ENCODE measurements around the gene PPP4R2.

PPP4R2 gene

GRCh38 chr3:72996473-72997333 lies at the start of gene PPP4R2:
Gene PPP4R2 (plus strand): TSS chr3:72996811. CDS start chr3:72997038, 227 bp downstream.
- DNase-seq: peak; percentile 61

DNA sequence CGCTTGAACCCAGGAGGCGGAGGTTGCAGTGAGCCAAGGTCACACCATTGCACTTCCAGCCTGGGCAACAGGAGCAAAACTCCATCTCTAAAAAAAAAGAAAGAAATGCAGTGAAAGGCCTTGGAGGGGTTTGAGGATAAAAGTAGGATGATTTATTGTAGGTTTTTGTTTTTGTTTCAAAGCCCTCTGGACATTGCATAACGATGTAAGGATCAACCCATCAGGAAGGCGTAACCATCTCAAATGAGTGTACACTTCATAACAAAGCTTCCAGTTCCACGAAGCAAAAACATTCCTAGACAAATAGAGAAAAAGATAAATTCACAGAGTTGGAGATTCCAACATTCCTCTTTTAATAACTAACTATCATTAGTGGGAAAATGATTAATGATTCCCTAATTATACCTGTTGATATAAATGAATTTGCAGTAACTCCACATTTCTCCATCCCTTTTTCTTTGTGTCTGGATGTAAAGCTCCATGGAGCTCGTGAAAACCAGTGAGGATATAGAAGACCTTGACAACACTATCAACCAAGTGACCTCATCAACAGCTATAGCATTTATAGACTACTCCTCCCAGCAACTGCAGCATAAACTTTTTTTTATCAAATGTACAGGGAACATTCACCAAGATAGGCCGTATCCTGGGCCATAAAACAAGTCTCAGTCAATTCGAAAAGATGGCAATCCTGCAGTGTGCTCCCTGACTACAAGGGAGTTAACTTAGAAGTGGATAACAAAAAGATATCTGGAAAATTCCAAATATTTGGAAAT lies 48.7 kb upstream of the PPP4R2 start:
- DNase-seq: no peak

DNA sequence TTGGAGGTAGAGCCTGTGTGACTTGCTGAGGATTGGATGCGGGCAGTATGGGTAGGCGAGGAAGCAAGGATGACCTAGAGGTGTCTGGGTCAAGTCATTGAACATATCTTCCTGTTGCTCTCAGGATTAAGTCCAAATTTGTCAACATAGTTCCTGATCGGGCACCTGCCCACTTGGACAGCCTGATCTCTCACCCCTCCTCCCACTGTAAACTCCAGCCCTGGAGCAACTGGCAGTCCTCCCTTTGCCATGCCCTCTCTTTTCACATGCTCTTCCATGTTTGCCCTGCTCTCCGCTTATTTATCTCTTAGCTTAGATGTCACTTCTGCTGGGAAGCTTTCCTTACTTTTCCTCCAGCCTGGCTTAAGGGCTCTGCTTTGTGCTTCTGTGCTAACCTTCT lies 47.6 kb upstream of the PPP4R2 start:
- no peak for DNase-seq

GRCh38 chr3:72950372-72950771 lies 46.2 kb upstream of the PPP4R2 start:
- no peak for DNase-seq

DNA sequence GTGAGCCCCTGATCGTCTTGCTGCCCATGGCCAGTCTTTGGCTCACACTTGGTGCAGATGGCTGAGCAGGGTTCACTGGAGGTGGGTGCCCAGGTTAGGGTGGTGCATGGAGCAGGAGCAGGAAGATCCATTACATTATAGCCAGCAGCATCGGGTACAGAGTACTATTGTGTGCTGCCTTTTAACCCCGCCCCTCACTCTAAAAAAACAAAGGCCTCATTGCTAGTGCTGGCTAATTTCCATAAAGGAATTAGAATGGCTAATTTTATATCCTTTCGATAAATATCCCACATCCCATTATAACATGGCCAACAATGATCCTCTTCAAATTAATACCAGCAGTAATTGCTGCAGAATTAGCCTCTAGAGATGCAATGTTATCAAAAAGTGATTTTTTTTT lies 45.8 kb upstream of the PPP4R2 start:
- DNase-seq: no peak

GRCh38 chr3:72951259-72951722 lies 45.3 kb upstream of the PPP4R2 start:
- no peak for DNase-seq

GRCh38 chr3:72953325-72953956 lies 43.2 kb upstream of the PPP4R2 start:
- DNase-seq: no peak

- no peak for DNase-seq
These were observed 39.3 kb upstream of the PPP4R2 start for GRCh38 chr3:72957297-72957696.

GRCh38 chr3:72959336-72959735 lies 37.3 kb upstream of the PPP4R2 start:
- DNase-seq: no peak

DNA sequence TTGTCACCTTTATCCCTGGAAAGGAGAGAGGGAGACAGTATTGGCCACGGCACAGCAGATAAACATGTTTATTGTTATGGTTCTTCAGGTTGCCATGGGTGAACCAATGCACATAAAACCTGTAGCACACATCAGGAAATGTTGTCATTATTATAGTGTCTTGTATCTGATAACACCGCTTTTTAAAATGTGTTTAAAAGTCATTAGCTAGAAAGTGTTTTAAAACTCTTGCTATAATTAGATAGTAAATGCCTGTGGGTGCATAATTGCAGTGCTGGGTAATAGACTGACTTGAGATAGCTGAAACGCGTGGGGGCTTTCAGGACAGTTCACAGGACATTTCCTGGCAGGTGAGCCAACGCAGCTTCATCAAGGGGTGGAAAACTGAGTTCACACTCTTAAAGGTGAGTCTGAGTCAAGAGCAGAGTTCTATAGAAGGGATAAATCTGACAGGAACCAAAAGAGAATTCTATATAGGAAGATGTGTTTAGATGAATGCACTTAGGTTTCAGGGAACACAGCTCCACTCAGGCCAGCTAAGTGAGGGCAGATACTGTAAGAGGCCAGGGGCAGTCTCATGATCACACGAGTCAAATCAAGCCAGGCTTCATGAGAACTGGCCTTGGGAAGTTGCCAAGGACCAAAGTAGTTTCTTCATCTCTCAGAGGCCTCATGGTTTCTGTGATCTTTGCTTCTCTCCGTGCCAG lies 35.6 kb upstream of the PPP4R2 start:
- DNase-seq: no peak

GRCh38 chr3:72961752-72962151 lies 34.9 kb upstream of the PPP4R2 start:
- DNase-seq: no peak

DNA sequence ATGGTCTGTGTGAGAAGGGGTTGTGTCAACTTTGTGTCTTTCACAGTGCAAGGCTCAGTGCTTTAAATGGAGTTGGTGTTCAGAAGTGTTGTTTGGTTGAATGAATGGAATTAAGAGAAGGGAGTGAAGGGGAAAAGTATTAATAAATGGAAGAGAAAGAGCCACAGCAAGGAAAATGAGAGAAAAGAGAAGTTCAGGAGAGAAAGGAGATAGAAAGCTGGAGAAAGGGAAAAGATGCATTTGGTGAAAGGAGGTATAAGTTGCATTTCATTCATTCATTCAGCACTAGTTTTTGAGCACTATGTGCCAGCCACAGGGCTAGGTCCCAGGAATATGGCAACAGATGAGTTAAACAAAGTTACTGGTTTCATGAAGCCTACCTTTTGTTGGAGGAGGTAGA lies 34.3 kb upstream of the PPP4R2 start:
- no peak for DNase-seq

DNA sequence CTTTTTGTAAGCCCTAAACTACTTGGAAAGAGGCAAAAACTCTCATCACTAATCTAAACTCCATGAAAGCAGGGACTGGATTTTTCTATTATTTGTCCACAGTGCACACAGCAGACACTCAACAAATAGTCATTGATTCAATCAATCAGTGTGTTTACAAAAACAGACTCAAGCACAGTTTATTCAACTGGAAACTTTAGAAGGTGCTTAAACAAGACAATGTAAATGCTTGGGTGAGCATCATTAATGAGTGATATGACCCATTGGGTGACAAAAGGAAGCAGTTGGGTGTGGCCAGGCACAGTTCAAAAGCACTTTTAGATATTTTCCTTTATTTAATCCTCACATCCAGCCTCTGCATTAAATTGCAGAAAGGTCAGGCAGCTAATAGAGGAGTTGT lies 32.0 kb upstream of the PPP4R2 start:
- no peak for DNase-seq

DNA sequence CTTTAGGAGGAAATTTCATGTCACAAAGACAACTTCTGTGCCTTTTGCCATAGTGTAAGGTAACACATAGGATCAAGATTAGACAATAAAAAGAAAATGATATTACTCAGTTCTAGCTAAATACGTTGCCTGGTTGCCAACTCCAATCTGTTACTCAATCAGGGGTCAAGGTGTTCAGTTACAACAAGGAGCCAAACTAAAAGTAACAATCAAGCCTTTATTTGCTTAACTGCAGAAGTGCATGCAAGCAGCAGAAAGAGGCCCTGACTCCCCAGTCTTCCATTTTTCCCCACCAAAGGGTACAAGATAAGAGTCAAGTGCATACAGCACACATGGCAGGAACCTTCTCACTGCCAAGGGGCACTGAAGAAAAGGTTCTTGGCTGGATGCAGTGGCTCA lies 28.3 kb upstream of the PPP4R2 start:
- no peak for DNase-seq

DNA sequence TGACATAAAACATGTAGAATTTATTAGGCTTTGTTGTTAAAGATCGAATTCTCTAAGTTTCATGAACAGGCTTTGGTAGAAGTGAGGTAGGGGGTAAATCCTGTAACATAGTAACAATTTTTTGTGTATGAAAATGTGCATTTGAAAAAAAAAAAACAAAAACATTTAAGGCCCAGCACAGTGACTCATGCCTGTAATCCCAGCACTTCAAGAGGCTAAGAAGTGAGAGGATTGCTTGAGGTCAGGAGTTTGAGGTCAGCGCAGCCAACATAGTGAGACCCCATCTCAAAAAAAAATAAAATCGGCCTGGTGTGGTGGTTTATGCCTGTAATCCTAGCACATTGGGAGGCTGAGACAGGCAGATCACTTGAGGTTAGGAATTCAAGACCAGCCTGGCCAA lies 26.8 kb upstream of the PPP4R2 start:
- no peak for DNase-seq

DNA sequence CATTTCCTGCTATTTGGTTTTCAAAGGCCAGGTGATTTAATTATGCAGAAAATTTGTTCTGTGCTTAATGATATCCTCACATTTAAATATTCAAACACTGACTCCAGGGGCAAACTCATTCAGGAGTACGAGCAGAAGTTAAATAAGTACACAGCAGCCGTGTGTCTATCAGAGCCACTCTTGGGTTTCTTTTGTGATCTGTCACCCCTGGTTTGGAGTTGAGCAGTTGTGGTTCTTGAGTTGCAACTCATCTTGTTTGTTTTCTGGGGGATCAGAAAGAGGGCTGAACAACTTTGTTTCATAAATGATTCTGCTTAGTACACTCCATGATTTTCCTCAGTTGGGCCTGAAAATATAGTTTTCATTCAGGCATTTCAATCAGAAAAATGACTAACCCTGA lies 25.7 kb upstream of the PPP4R2 start:
- DNase-seq: no peak

GRCh38 chr3:72972706-72973030 lies 23.9 kb upstream of the PPP4R2 start:
- DNase-seq: no peak

- no peak for DNase-seq
These were observed 23.4 kb upstream of the PPP4R2 start for GRCh38 chr3:72973031-72973723.

DNA sequence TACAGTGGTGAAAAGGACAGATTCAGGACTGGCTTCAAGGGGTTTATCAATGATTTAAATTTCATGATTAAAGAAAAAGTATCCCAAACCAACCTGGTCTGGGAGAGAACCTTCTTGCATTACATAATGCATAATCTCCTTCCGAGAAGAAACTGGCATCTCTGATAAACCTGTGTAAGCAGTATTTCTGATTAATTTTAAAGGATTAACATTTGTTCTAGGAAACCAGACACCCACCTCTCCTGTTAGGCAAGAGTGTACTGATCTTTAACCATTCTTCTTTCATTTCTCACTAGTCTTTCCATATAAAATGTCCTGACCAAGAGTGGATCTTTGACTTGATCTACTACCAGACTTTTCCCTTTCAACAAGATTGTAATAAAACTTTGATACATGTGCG lies 22.8 kb upstream of the PPP4R2 start:
- DNase-seq: no peak

DNA sequence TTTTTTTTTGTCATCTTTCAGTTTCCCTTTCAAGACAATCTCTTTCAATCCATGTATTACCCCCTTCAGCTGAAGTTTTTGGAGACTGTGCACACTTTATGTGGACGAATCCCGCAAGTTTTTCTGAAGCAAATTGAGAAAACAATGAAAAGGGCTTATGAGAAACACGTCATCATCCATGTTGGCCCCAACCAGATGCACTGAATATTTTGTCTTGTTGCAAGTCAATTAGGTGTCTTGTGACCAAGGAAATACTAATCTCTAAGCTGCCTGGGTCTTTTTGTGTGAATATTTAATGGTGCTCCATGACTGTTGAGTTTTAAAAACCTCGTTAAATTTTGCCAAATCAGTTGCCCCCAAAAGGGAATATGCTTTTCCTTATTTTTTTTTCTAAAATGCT lies 21.7 kb upstream of the PPP4R2 start:
- DNase-seq: no peak

DNA sequence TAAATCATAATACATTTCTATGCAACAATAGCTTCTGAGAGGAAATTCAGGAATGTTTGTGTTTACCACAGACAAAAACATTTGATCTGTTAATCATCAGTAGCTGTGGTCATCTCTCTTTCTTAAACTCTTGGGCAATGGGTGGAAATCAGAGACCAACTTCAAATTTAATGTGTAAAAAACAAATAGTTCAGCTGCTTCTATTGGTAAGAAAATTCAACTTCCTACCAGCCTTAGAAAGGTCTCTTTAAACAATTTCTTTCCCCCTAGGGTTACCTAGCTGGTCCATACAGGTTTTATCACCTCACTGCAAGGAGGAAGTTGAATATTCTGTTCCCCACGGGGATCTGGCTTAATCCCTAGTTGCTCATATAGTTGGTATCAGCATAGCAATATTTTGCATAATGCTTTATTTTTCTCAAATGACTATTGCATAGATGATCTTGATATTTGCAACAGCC lies 20.3 kb upstream of the PPP4R2 start:
- no peak for DNase-seq

DNA sequence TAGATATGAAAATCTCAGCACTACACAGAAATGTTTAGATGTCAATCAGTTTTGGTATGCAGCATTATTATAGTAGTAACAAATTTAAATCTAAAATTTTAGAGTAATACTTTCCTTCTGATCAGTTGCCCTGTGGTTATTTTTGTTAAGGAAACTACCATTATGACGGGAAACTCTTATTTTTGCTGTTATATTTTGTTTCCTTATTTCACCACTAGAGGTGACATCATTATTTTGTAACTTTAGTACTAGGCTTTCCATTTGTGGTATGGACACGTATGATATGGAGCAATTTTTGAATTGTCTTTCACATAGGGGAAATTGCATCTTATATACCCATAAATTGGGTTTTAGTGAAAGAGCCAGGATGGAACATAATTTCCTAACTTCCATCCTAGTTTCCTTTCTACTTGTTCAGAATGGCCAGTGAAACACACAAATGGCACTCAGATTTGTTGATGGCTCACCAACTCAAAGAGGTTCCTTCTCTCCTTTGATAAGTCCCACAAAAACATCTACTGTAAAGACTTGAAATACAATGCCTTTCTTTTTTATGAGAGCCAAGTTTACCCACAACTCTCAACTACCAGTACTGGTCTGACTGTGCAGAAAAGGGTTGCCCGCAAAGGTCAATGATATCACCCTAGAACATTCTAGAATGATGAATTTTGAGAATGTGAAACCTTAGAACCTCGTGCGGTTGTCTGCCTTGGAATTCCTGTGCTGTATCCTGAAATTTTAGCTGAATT lies 19.4 kb upstream of the PPP4R2 start:
- DNase-seq: no peak

Measured in NCI-H1105 (cell line).